Tibial nerve (tissue), 4 donors: Measurements from ENCODE around the gene PNLDC1. TPM values are rescaled to one million over a fixed set of nuclear protein-coding genes. Genes with fewer than 3 reads are reported as not detected.

Source experiments
- DNase-seq, 2 donors: peaks; one replicate each; pipeline ENCODE4 v3.0.0-alpha.2; 2019; ENCODE audit warnings: low spot score in 2 of 2
- H3K27ac ChIP-seq, 4 donors: fragments of 200-600 bp; sonication (generic) in 3 of 4; one replicate each; pipeline ENCODE4 v1.5.1; 2017 to 2019; ENCODE audit warnings: mild to moderate bottlenecking in 1 of 4
- H3K27me3 ChIP-seq, 2 donors: fragments of 200-600 bp; sonication (generic) in 1 of 2; one replicate each; pipeline versions ENCODE4 v1.5.1 to v1.6.0; 2017 to 2019
- H3K36me3 ChIP-seq, 3 donors: fragments of 200-600 bp; sonication (generic); one replicate each; pipeline ENCODE4 v1.5.1; 2018 to 2019
- H3K4me1 ChIP-seq, 4 donors: fragments of 200-600 bp; sonication (generic) in 3 of 4; one replicate each; pipeline ENCODE4 v1.5.1; 2017 to 2019
- H3K4me3 ChIP-seq, 4 donors: fragments of 200-600 bp; sonication (generic) in 3 of 4; one replicate each; pipeline ENCODE4 v1.5.1; 2017 to 2019; ENCODE audit warnings: mild to moderate bottlenecking in 1 of 4, moderate library complexity in 1 of 4
- H3K9me3 ChIP-seq, 4 donors: fragments of 200-600 bp; sonication (generic) in 3 of 4; one replicate each; pipeline ENCODE4 v1.5.1; 2017 to 2019
- EP300 ChIP-seq, 2 donors: sonication (generic); formaldehyde crosslinking; IDR thresholded peaks; one replicate each; pipeline ENCODE4 v1.6.1; 2017; ENCODE audit warnings: antibody characterized with exemption in 2 of 2, mild to moderate bottlenecking in 1 of 2
- POLR2A ChIP-seq, 2 donors: fragments of 450-650 bp; IDR thresholded peaks; one replicate each; pipeline ENCODE4 v1.6.1; 2017; ENCODE audit warnings: antibody characterized with exemption in 2 of 2, mild to moderate bottlenecking in 2 of 2, moderate library complexity in 2 of 2
- WGBS, 2 donors: methylation state at CpG; one replicate each; pipeline ENCODE4 v1.1.5; 2018; 5-methylcytosine and 5-hydroxymethylcytosine counted together
- total RNA-seq, 4 donors: library from RNA; depleted of rRNA; stranded (reverse); fragments of >200 nt; gene quantifications; one replicate each; pipeline ENCODE4 v1.1.0, GENCODE V29; 2016
- TF ChIP-seq, protein P1 (sequence below), 5 experiments: fragments of 200-600 bp in 3 of 5; fragments of 450-650 bp in 2 of 5; sonication (generic) in 3 of 5; IDR thresholded peaks; one replicate each; pipeline ENCODE4 v1.5.1; 2016 to 2019; ENCODE audit warnings: antibody characterized with exemption in 5 of 5, mild to moderate bottlenecking in 3 of 5, moderate library complexity in 2 of 5

PNLDC1 gene
- total RNA-seq, 4 donors from 2014 or later = 1.1 TPM; not detected in 3

- TF ChIP-seq POLR2A (IDR thresholded peaks at IDR 0.05) (no peak), EP300 (IDR thresholded peaks at IDR 0.05) (no peak)
- TF ChIP-seq, protein P1, sequence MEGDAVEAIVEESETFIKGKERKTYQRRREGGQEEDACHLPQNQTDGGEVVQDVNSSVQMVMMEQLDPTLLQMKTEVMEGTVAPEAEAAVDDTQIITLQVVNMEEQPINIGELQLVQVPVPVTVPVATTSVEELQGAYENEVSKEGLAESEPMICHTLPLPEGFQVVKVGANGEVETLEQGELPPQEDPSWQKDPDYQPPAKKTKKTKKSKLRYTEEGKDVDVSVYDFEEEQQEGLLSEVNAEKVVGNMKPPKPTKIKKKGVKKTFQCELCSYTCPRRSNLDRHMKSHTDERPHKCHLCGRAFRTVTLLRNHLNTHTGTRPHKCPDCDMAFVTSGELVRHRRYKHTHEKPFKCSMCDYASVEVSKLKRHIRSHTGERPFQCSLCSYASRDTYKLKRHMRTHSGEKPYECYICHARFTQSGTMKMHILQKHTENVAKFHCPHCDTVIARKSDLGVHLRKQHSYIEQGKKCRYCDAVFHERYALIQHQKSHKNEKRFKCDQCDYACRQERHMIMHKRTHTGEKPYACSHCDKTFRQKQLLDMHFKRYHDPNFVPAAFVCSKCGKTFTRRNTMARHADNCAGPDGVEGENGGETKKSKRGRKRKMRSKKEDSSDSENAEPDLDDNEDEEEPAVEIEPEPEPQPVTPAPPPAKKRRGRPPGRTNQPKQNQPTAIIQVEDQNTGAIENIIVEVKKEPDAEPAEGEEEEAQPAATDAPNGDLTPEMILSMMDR (IDR thresholded peaks at IDR 0.05) = no peak
These were observed 4.4 kb downstream of the PNLDC1 start for GRCh38 chr6:159804504-159804903.

DNA sequence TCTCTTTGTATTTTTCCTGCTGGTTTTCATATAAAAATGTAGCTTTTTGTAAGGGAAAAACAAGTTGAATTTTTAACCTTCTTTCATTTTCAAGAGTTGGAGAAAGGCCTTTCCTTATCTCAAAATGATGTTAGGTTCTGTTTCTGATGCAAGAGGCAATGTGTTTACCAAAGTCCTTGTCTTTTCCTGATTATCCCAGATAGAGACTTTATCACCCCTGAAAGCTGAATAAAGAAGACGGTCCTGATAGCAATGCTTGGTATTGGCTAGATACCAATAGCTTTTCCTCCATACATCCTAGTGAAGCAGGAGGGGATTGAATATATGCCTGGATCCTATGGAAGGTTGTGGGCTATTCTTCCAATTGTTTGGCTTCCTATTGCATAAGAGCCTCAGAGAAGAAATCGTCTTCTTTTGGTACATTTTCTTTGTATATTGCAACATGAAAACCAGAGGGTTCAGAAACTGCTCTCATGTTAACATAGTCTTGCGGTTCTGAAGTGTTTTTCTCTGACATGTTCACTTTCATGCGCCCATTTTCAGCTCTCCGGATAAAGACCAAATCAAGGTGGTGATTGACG is 5.5 kb downstream of the PNLDC1 start:
- peaks cover 0 to 9% (median 0%) of the 10 kb centered on the region in 3 donors for H3K36me3 ChIP-seq
- no peak for DNase-seq
- H3K4me1 ChIP-seq = no peaks in the 10 kb centered on the region
- no peak overlapping the region for H3K27ac ChIP-seq
- WGBS, 2 donors = 93 to 95% methylated on average over 6 of the region's 6 CpGs
- H3K9me3 ChIP-seq = no peaks in the 10 kb centered on the region
- H3K4me3 ChIP-seq = no peak overlapping the region
- H3K27me3 ChIP-seq = no peaks in the 10 kb centered on the region
- TF ChIP-seq POLR2A (IDR thresholded peaks at IDR 0.05) = no peak
- TF ChIP-seq, protein P1 (IDR thresholded peaks at IDR 0.05) = no peak
- TF ChIP-seq EP300 (IDR thresholded peaks at IDR 0.05) = no peak

More at GRCh38 chr6:159804504-159804903, 4.4 kb downstream of the PNLDC1 start:
- Histone ChIP-seq H3K27me3 (no peaks in the 10 kb centered on the region), H3K4me3 (no peak overlapping the region), H3K4me1 (no peaks in the 10 kb centered on the region), H3K36me3 (peaks cover 0 to 19% (median 5%) of the 10 kb centered on the region in 3 donors), H3K27ac (no peak overlapping the region), H3K9me3 (no peaks in the 10 kb centered on the region)
- 89% methylated on average over 10 of the region's 10 CpGs for WGBS, 2 donors
- no peak for DNase-seq

DNA sequence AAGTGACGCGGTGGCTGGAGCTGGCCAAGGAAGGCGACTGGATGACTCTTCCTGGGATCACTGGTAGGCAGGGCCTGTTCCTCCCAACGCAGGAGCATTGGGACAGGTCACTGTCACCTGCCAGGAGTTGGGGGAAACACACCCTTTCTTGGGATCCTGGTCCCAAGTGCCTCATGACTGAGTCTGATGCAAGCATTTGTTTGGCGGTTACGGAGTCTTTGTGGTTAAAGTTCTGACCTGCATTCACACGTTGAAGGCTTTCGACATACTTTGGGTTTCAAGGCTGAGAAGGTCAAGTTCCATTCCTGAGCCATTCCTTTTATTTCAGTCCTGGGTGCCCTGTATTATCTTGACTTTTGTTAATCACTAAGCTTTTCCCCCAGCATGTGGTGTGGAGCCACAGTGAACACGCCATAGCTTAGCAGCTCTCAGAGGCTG is 6.0 kb downstream of the PNLDC1 start:
- no peak for DNase-seq
- 91 to 94% methylated on average over 9 of the region's 9 CpGs for WGBS, 2 donors

DNA sequence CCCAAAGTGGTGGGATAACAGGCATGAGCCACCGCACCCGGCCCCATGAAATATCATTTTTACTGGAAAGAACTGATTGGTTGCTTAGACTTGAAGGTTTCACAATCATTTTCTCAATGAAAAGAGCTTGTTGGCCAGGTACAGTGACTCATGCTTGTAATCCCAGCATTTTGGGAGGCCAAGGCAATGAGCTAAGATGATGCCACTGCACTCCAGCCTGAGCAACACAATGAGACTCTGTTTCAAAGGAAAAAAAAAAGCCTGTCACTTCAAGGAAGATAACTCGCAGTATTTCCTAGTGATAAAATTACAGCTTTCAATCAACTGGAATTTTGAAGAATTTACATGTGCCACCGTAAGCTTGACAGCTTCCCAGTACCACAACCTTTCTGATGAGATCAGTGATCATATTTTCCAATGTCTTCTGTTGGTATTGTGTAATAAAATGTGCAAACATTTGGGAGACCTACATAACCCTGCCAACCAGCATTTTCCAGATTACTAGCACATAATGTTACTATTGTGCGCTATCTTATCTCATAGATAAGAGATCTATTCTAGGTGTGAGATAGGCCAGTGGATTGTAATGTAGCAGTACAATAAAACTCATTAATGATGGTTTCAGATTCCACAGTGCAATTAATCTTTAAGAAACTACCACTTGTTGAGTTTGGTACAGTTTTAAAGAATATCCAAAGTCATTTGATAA is 7.2 kb downstream of the PNLDC1 start:
- 77 to 87% methylated on average over 5 of the region's 5 CpGs for WGBS, 2 donors
- H3K27me3 ChIP-seq = no peaks in the 10 kb centered on the region
- no peak for TF ChIP-seq EP300 (IDR thresholded peaks at IDR 0.05)
- TF ChIP-seq, protein P1 (IDR thresholded peaks at IDR 0.05) = no peak
- no peak for TF ChIP-seq POLR2A (IDR thresholded peaks at IDR 0.05)
- H3K36me3 ChIP-seq = peaks cover 0 to 9% (median 0%) of the 10 kb centered on the region in 3 donors
- no peaks in the 10 kb centered on the region for H3K9me3 ChIP-seq
- no peaks in the 10 kb centered on the region for H3K4me1 ChIP-seq
- H3K27ac ChIP-seq = no peak overlapping the region
- DNase-seq = no peak
- H3K4me3 ChIP-seq = no peak overlapping the region

More for the DNA sequence above, 6.0 kb downstream of the PNLDC1 start:
- TF ChIP-seq, protein P1 (IDR thresholded peaks at IDR 0.05) = no peak
- TF ChIP-seq EP300 (IDR thresholded peaks at IDR 0.05) = no peak
- TF ChIP-seq POLR2A (IDR thresholded peaks at IDR 0.05) = no peak
- no peaks in the 10 kb centered on the region for H3K9me3 ChIP-seq
- H3K4me3 ChIP-seq = no peak overlapping the region
- peaks cover 0 to 9% (median 0%) of the 10 kb centered on the region in 3 donors for H3K36me3 ChIP-seq
- no peaks in the 10 kb centered on the region for H3K27me3 ChIP-seq
- H3K4me1 ChIP-seq = no peaks in the 10 kb centered on the region
- H3K27ac ChIP-seq = no peak overlapping the region

- WGBS, 2 donors = 64 to 70% methylated on average over 6 of the region's 6 CpGs
- H3K27me3 ChIP-seq = no peaks in the 10 kb centered on the region
- H3K9me3 ChIP-seq = no peaks in the 10 kb centered on the region
- TF ChIP-seq EP300 (IDR thresholded peaks at IDR 0.05) (no peak), POLR2A (IDR thresholded peaks at IDR 0.05) (no peak)
- TF ChIP-seq, protein P1 (IDR thresholded peaks at IDR 0.05) = no peak
- H3K27ac ChIP-seq = no peak overlapping the region
- H3K4me3 ChIP-seq = no peak overlapping the region
- no peak for DNase-seq
- no peaks in the 10 kb centered on the region for H3K4me1 ChIP-seq
- peaks cover 0 to 9% (median 0%) of the 10 kb centered on the region in 3 donors for H3K36me3 ChIP-seq
These were observed 8.6 kb downstream of the PNLDC1 start for GRCh38 chr6:159808647-159809046.
